HepG2 (cell line): Measurements from ENCODE around the gene WDR31. TPM values are rescaled to one million over a fixed set of nuclear protein-coding genes. Genes with fewer than 3 reads are reported as not detected.
A peak's percentile ranks its signal among the peaks of the same experiment; 100 is the strongest.

Experiments used
- AKAP8 ChIP-seq: sonication (generic); formaldehyde crosslinking; IDR thresholded peaks from 2 replicates; pipeline ENCODE4 v1.5.1; 2020; ENCODE audit warnings: mild to moderate bottlenecking, missing genetic modification reagents
- CEBPG ChIP-seq: IDR thresholded peaks from 2 replicates; pipeline ENCODE4 v1.6.1; 2016
- ELK4 ChIP-seq: sonication (generic); formaldehyde crosslinking; IDR thresholded peaks from 2 replicates; pipeline ENCODE4 v1.9.0; 2021; ENCODE audit warnings: missing genetic modification reagents, borderline replicate concordance
- HNRNPH1 ChIP-seq: fragments of 200-400 bp; formaldehyde crosslinking; optimal IDR thresholded peaks from 2 replicates; pipeline ENCODE3; 2017; ENCODE audit warnings: mild to moderate bottlenecking, low read depth, low read length
- IKZF1 ChIP-seq: fragments of 450-650 bp; IDR thresholded peaks from 2 replicates; pipeline ENCODE4 v1.7.1; 2016
- MEIS2 ChIP-seq: sonication (generic); formaldehyde crosslinking; IDR thresholded peaks from 2 replicates; pipeline ENCODE4 v1.9.0; 2021; ENCODE audit warnings: mild to moderate bottlenecking, missing genetic modification reagents
- MLX ChIP-seq: IDR thresholded peaks from 2 replicates; pipeline ENCODE4 v1.6.1; 2016
- RCOR2 ChIP-seq: IDR thresholded peaks from 2 replicates; pipeline ENCODE4 v1.6.1; 2016; ENCODE audit warnings: missing biosample characterization, missing genetic modification reagents
- SMC3 ChIP-seq: IDR thresholded peaks from 2 replicates; pipeline ENCODE4 v1.6.1; 2011; ENCODE audit warnings: low read length, improper control_type of control experiment
- ZBTB3 ChIP-seq: sonication (generic); formaldehyde crosslinking; IDR thresholded peaks from 2 replicates; pipeline ENCODE4 v1.4.0; 2020; ENCODE audit warnings: low read depth, mild to moderate bottlenecking, moderate library complexity, missing genetic modification reagents, borderline replicate concordance
- ZNF136 ChIP-seq: sonication (generic); formaldehyde crosslinking; IDR thresholded peaks from 2 replicates; pipeline ENCODE4 v1.8.1; 2022; ENCODE audit warnings: low read depth, mild to moderate bottlenecking, moderate library complexity, missing genetic modification reagents
- ZNF329 ChIP-seq: sonication (generic); formaldehyde crosslinking; IDR thresholded peaks from 2 replicates; pipeline ENCODE4 v1.9.0; 2021; ENCODE audit warnings: low read depth, mild to moderate bottlenecking, missing genetic modification reagents
- ZNF33B ChIP-seq: sonication (generic); formaldehyde crosslinking; IDR thresholded peaks from 2 replicates; pipeline ENCODE4 v1.5.1; 2020; ENCODE audit warnings: mild to moderate bottlenecking, missing genetic modification reagents
- ZNF367 ChIP-seq: sonication (generic); formaldehyde crosslinking; IDR thresholded peaks from 2 replicates; pipeline ENCODE4 v1.4.0; 2020; ENCODE audit warnings: missing genetic modification reagents, borderline replicate concordance
- ZNF407 ChIP-seq: sonication (generic); formaldehyde crosslinking; IDR thresholded peaks from one replicate; pipeline ENCODE4 v1.5.1; 2020; ENCODE audit warnings: mild to moderate bottlenecking, missing genetic modification reagents; ENCODE audit errors: not compliant biosample characterization
- ZNF703 ChIP-seq: sonication (generic); formaldehyde crosslinking; IDR thresholded peaks from 2 replicates; pipeline ENCODE4 v1.5.1; 2020; ENCODE audit warnings: missing genetic modification reagents, mild to moderate bottlenecking, moderate library complexity, borderline replicate concordance
- polyA plus RNA-seq, 8 experiments: library from polyadenylated mRNA; depleted of rRNA in 3 of 8; stranded (reverse) in 7 of 8; unstranded in 1 of 8; fragments of >200 nt; fragmentation: Illumina TruSeq in 4 of 8; extraction: Trizol in 4 of 8; gene quantifications; 2 replicates each; pipeline versions ENCODE4 v1.2.1 to v1.2.3, GENCODE V29; 2011 to 2016; ENCODE audit warnings: low read depth in 4 of 8, missing spikeins in 1 of 8, mixed read lengths in 1 of 8; ENCODE audit not compliant: insufficient read depth in 1 of 8
- total RNA-seq, 5 experiments: library from RNA; depleted of rRNA; stranded (reverse); fragments of >200 nt; fragmentation: Illumina TruSeq; extraction: Trizol; gene quantifications; 2 replicates each; pipeline ENCODE4 v1.2.3, GENCODE V29; 2016; ENCODE audit warnings: low read depth in 1 of 5
- TF ChIP-seq, protein P1 (sequence below): sonication (generic); formaldehyde crosslinking; IDR thresholded peaks from 2 replicates; pipeline ENCODE4 v1.5.1; 2020; ENCODE audit warnings: missing genetic modification reagents, mild to moderate bottlenecking, borderline replicate concordance

Gene WDR31
- total and polyA plus RNA-seq, 2 of the 13 experiments (the other 11 are each of a cell fraction or from before 2014, with no cell fraction given): 0.33 to 1.7 TPM

DNA sequence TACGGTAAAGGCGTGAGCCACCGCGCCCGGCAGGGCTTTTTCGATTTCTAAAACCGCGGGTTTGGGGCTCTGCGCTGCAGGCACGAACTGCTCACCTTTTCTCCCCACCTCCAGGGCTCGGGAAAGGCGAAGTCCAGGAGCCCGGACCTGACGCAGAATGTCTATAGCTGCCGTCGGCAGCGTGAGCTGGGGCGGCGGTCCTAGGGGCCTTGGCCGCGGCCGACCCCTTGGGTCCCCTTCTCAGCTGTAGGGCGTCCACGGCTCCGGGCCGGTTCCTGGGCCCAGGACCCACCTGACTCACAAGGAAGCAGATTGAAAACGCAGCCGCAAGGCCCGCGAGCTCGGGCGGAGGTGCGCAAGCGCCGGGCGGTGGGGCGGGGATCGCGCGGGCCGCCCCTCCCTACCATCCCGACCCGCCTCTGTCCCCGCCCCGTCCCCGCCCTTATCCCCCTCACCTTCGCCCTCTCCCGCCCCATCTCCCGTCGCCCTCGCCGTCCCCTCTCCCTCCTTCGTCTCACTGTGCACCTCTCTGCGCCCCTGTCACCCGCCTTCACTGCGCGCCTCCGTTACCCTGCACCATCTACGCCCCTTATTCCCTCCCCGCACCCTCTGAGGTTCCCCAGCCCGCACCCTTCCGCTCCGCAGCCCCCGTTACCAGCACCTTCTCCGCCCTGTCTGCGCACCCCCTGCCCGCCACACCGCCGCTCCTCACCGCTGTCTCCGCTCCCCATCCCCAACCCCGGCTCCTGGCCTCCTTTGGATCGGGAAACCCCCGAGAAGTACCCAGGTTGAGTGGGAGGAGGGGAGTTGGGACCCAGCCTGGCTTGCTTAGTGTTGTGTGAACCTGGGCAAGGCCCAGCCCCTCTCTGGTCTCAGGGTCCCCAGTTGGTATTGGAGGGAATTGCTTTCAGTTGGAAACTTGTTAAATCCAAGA lies 36.8 kb upstream of the WDR31 start, which contains the start of gene HDHD3 (continued):
- TF ChIP-seq MEIS2 (CRISPR knock-in tag) (no peak), HNRNPH1 (no peak), ZNF329 (CRISPR knock-in tag) (no peak), ZNF703 (CRISPR knock-in tag) (no peak), ZNF136 (CRISPR knock-in tag) (no peak), ELK4 (CRISPR knock-in tag) (no peak), AKAP8 (no peak), MLX (CRISPR knock-in tag) (no peak), ZNF367 (no peak), RCOR2 (no peak), SMC3 (no peak), ZNF33B (CRISPR knock-in tag) (no peak), ZBTB3 (CRISPR knock-in tag) (no peak), ZNF407 (CRISPR knock-in tag) (peak; percentile 61), CEBPG (CRISPR knock-in tag) (no peak), IKZF1 (no peak)
- TF ChIP-seq, protein P1, sequence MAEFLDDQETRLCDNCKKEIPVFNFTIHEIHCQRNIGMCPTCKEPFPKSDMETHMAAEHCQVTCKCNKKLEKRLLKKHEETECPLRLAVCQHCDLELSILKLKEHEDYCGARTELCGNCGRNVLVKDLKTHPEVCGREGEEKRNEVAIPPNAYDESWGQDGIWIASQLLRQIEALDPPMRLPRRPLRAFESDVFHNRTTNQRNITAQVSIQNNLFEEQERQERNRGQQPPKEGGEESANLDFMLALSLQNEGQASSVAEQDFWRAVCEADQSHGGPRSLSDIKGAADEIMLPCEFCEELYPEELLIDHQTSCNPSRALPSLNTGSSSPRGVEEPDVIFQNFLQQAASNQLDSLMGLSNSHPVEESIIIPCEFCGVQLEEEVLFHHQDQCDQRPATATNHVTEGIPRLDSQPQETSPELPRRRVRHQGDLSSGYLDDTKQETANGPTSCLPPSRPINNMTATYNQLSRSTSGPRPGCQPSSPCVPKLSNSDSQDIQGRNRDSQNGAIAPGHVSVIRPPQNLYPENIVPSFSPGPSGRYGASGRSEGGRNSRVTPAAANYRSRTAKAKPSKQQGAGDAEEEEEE (CRISPR knock-in tag): no peak
